ENCODE data around the gene OOSP1. TPM values are rescaled to one million over a fixed set of nuclear protein-coding genes. Genes with fewer than 3 reads are reported as not detected.

The OOSP1 gene
- total RNA-seq, 4 donors from 2014 or later: not detected

DNA sequence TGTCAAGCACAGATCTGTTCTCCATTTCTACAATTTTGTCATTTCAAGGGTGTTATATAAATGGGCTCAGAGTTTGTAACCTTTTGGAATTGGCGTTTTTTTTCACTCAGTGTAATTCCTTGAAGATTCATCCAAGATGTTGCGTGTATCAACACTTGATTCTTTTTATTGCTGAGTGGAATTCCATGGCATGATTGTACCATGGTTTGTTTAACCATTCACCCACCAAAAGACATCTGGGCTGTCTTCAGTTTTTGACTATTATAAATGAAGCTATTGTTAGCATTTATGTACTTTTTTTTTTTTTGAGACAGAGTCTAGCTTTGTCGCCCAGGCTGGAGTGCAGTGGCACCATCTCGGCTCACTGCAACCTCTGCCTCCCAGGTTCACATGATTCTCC, 2.9 kb downstream of the OOSP1 start:
- H3K27me3 ChIP-seq: no peaks in the 10 kb centered on the region
- H3K36me3 ChIP-seq: no peaks in the 10 kb centered on the region
- TF ChIP-seq EP300 (IDR thresholded peaks at IDR 0.05): no peak
- no peak for TF ChIP-seq POLR2A (IDR thresholded peaks at IDR 0.05)
- TF ChIP-seq POLR2AphosphoS5 (IDR thresholded peaks at IDR 0.05): no peak
- no peak for TF ChIP-seq CTCF (IDR thresholded peaks at IDR 0.05)
- whole genome bisulfite sequencing, 2 donors (ENCODE audit: low coverage in 1 of 2): 63 to 80% methylated on average over 4 of the region's 4 CpGs
- H3K4me1 ChIP-seq: no peaks in the 10 kb centered on the region
- no peak for ATAC-seq
- H3K9me3 ChIP-seq: no peaks in the 10 kb centered on the region
- H3K4me3 ChIP-seq: no peak overlapping the region
- H3K27ac ChIP-seq: no peak overlapping the region

- no peak overlapping the region for H3K4me3 ChIP-seq
- no peaks in the 10 kb centered on the region for H3K9me3 ChIP-seq
- no peaks in the 10 kb centered on the region for H3K4me1 ChIP-seq
- H3K36me3 ChIP-seq: no peaks in the 10 kb centered on the region
- no peak overlapping the region for H3K27ac ChIP-seq
- ATAC-seq: no peak
- no peaks in the 10 kb centered on the region for H3K27me3 ChIP-seq
- 78 to 85% methylated on average over 2 to 3 of the region's 3 CpGs for WGBS, 2 donors (ENCODE audit: low coverage in 1 of 2)
- TF ChIP-seq EP300 (IDR thresholded peaks at IDR 0.05) (no peak), POLR2A (IDR thresholded peaks at IDR 0.05) (no peak), POLR2AphosphoS5 (IDR thresholded peaks at IDR 0.05) (no peak), CTCF (IDR thresholded peaks at IDR 0.05) (no peak)
Measured at GRCh38 chr11:59943997-59944714, 5.9 kb downstream of the OOSP1 start.

- Histone ChIP-seq H3K4me1 (no peaks in the 10 kb centered on the region), H3K36me3 (no peaks in the 10 kb centered on the region), H3K27me3 (no peaks in the 10 kb centered on the region), H3K4me3 (no peak overlapping the region), H3K9me3 (no peaks in the 10 kb centered on the region), H3K27ac (no peak overlapping the region)
- no peak for TF ChIP-seq POLR2A (IDR thresholded peaks at IDR 0.05)
- no peak for TF ChIP-seq EP300 (IDR thresholded peaks at IDR 0.05)
- no peak for TF ChIP-seq CTCF (IDR thresholded peaks at IDR 0.05)
- TF ChIP-seq POLR2AphosphoS5 (IDR thresholded peaks at IDR 0.05): no peak
- WGBS, 2 donors (ENCODE audit: low coverage in 1 of 2): 6 to 46% methylated on average over 2 of the region's 2 CpGs
- no peak for ATAC-seq
Measured at GRCh38 chr11:59944720-59945119, 6.5 kb downstream of the OOSP1 start.

DNA sequence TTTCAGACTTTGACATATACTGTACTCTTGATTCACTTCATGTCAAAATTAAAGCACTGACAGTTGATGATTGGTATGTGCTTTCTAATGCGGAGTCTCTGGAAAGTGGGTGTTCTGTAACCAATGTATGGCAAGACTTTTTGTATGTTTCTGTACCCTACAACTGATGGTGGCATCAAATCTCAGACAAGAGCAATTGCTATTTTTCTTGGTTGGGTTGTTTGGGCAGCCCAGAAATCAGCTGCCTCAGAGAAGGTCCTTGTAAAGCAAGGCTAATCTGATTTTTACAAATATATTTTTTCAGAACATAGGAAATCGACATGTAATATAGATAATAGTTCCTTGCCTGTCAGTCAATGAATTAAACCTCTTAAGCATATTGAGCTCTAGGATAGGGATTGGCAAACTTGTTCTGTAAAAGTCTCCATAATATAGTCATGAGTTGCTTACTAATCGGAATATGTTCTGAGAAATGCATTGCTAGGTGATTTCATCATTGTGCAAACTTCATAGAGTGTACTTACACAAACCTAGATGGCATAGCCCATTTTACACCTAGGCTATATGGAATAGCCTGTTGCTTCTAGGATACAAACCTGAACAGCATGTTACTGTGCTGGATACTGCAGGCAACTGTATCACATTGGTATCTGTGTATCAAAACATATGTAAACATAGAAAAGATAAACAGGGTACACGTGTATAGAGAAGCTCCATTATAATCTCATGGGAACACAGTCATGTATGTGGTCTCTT, 15.4 kb downstream of the OOSP1 start:
- H3K27ac ChIP-seq: no peak overlapping the region
- 79 to 82% methylated on average over 4 of the region's 4 CpGs for WGBS, 2 donors (ENCODE audit: low coverage in 1 of 2)
- H3K4me1 ChIP-seq: no peaks in the 10 kb centered on the region
- H3K27me3 ChIP-seq: no peaks in the 10 kb centered on the region
- H3K9me3 ChIP-seq: no peaks in the 10 kb centered on the region
- no peak for TF ChIP-seq POLR2AphosphoS5 (IDR thresholded peaks at IDR 0.05)
- no peak overlapping the region for H3K4me3 ChIP-seq
- H3K36me3 ChIP-seq: no peaks in the 10 kb centered on the region
- ATAC-seq: no peak

DNA sequence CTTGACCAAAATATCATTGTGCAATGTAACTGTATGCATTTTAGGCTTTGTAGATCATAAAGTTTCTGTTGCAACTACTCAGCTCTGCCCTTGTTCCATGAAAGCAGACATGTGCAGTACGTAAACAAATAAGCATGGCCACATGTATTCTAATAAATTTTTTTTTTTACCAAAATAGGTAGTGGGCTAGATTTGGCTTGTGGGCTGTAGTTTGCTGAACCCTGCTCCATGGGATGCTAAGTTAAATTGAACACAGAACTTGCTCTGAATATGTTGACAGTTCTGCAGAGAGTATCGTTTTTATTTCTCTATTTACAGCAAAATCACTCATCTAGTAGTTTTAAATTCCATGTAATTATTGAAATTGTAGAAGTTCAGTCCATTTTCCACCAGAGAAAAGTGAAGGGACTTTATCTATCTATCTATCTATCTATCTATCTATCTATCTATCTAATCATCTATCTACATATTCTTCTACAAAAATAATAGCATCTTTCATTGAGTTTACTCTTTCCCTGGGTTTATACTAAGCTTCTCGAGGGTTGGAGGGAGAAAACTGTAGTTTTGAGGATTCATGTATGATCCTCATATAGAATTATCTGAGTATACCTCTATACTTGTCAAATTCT, 16.1 kb downstream of the OOSP1 start:
- no peak for ATAC-seq
- H3K4me1 ChIP-seq: no peaks in the 10 kb centered on the region

More for the DNA sequence above, 16.1 kb downstream of the OOSP1 start:
- H3K27ac ChIP-seq: no peak overlapping the region
- no peaks in the 10 kb centered on the region for H3K27me3 ChIP-seq
- whole genome bisulfite sequencing, 2 donors (ENCODE audit: low coverage in 1 of 2): 74 to 78% methylated on average over 3 of the region's 3 CpGs
- no peaks in the 10 kb centered on the region for H3K36me3 ChIP-seq
- TF ChIP-seq POLR2AphosphoS5 (IDR thresholded peaks at IDR 0.05) (no peak), POLR2A (IDR thresholded peaks at IDR 0.05) (no peak), CTCF (IDR thresholded peaks at IDR 0.05) (no peak), EP300 (IDR thresholded peaks at IDR 0.05) (no peak)
- H3K9me3 ChIP-seq: no peaks in the 10 kb centered on the region
- no peak overlapping the region for H3K4me3 ChIP-seq
